B cell (primary cell): Measurements from ENCODE around the gene KIF26B.

ENCODE experiments used
- EZH2 ChIP-seq: IDR thresholded peaks from 2 replicates; pipeline ENCODE4 v1.6.1; 2012; ENCODE audit warnings: borderline replicate concordance, low read depth, mild to moderate bottlenecking, moderate library complexity, low read length; ENCODE audit not compliant: insufficient read depth, poor library complexity, severe bottlenecking
- TF ChIP-seq, protein P1 (sequence below): fragments of 200-600 bp; IDR thresholded peaks from one replicate; pipeline ENCODE4 v1.8.0; 2022; ENCODE audit warnings: antibody characterized with exemption, mild to moderate bottlenecking

DNA sequence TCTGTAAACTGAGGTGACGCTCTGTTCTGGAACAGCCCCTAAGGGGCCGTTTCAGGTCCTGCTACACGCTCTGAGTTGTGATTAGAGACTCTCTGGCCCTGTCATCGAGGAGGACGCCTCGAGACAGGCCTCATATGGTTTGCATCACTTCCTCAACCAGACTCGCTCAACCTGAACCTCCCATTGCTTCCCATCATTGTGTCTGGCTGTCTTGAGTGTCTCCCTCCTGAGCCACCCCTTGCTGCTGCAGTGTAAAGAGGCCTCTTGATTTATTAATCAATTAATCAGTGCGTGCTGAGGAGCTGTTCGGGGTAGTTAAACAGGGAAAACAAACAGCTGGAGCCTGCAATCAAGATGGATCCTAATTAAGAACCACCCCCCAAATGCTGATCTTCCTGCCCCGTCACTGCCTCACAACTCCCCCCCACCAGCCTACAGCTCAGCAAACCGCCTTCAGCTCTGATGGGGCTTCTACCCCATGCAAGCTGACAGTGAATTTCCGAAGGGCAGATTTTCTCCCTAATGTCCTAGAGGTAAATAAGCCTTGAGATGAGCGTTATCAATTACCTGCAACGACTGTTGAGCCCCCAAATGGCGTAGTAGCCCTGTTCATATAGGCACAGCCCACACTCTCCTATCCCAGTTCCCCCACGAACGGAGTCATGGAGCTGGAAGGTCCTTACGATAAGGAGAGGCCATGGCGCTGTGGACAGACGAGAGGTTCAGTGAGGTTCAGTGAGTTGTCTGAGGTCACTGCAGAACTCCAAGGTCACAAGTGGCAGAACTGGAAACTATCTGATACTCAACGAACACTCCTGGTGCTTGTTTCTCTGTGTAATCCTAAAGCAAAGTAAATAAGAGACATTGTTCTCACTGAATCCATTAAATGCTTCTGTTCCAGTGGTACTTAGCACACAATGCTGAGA is 210.6 kb downstream of the KIF26B start:
- TF ChIP-seq, protein P1, sequence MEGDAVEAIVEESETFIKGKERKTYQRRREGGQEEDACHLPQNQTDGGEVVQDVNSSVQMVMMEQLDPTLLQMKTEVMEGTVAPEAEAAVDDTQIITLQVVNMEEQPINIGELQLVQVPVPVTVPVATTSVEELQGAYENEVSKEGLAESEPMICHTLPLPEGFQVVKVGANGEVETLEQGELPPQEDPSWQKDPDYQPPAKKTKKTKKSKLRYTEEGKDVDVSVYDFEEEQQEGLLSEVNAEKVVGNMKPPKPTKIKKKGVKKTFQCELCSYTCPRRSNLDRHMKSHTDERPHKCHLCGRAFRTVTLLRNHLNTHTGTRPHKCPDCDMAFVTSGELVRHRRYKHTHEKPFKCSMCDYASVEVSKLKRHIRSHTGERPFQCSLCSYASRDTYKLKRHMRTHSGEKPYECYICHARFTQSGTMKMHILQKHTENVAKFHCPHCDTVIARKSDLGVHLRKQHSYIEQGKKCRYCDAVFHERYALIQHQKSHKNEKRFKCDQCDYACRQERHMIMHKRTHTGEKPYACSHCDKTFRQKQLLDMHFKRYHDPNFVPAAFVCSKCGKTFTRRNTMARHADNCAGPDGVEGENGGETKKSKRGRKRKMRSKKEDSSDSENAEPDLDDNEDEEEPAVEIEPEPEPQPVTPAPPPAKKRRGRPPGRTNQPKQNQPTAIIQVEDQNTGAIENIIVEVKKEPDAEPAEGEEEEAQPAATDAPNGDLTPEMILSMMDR, result no peak
- no peak for TF ChIP-seq EZH2
